Measurements from ENCODE around the gene ASNSD1.
"Not testable (repeated sequence)": the region's sequence is repeated elsewhere in the genome, so short reads cannot be mapped to it uniquely, and the experiment has no call there.

Gene ASNSD1

GRCh38 chr2:189702071-189702470, 40.8 kb downstream of the ASNSD1 start:
- Histone ChIP-seq H3K9me2 (replicated peaks; ENCODE audit: control insufficient read depth, low read length) (no peaks in the 10 kb centered on the region), H3K4me2 (ENCODE audit: low read length) (no peak overlapping the region), H3K79me2 (ENCODE audit: control insufficient read depth, low read length) (no peaks in the 10 kb centered on the region), H3K27me3 (ENCODE audit: control insufficient read depth, low read length) (no peaks in the 10 kb centered on the region), H3K4me1 (ENCODE audit: control insufficient read depth, low read length) (no peaks in the 10 kb centered on the region), H3F3A (ENCODE audit: control insufficient read depth, insufficient read depth) (no peaks in the 10 kb centered on the region), H3K4me3 (ENCODE audit: low read length) (no peak overlapping the region), H4K20me1 (ENCODE audit: control insufficient read depth, insufficient read depth, low read depth, low read length) (no peaks in the 10 kb centered on the region), H3K9me3 (ENCODE audit: control insufficient read depth, insufficient read depth, low read length) (no peaks in the 10 kb centered on the region), H3K36me3 (ENCODE audit: control insufficient read depth, low read length) (no peaks in the 10 kb centered on the region), H3K27ac (ENCODE audit: low read depth, low read length) (no peak overlapping the region)
- TF ChIP-seq EZH2phosphoT487 (IDR thresholded peaks at IDR 0.05; ENCODE audit: borderline replicate concordance, low read length): no peak
- TF ChIP-seq CTCF (IDR thresholded peaks at IDR 0.05; ENCODE audit: low read depth, low read length, poor library complexity, severe bottlenecking): no peak

- TF ChIP-seq CTCF (IDR thresholded peaks at IDR 0.05; ENCODE audit: low read depth, low read length, poor library complexity, severe bottlenecking) (no peak), EZH2phosphoT487 (IDR thresholded peaks at IDR 0.05; ENCODE audit: borderline replicate concordance, low read length) (no peak)
- Histone ChIP-seq H3K4me1 (ENCODE audit: control insufficient read depth, low read length) (no peaks in the 10 kb centered on the region), H3K4me3 (ENCODE audit: low read length) (no peak overlapping the region), H3K27ac (ENCODE audit: low read depth, low read length) (no peak overlapping the region), H3K27me3 (ENCODE audit: control insufficient read depth, low read length) (no peaks in the 10 kb centered on the region), H3K4me2 (ENCODE audit: low read length) (no peak overlapping the region), H3K9me3 (ENCODE audit: control insufficient read depth, insufficient read depth, low read length) (no peaks in the 10 kb centered on the region), H4K20me1 (ENCODE audit: control insufficient read depth, insufficient read depth, low read depth, low read length) (no peaks in the 10 kb centered on the region), H3F3A (ENCODE audit: control insufficient read depth, insufficient read depth) (no peaks in the 10 kb centered on the region), H3K36me3 (ENCODE audit: control insufficient read depth, low read length) (no peaks in the 10 kb centered on the region), H3K9me2 (replicated peaks; ENCODE audit: control insufficient read depth, low read length) (no peaks in the 10 kb centered on the region), H3K79me2 (ENCODE audit: control insufficient read depth, low read length) (no peaks in the 10 kb centered on the region)
Measured at GRCh38 chr2:189709501-189710221, 48.4 kb downstream of the ASNSD1 start.

GRCh38 chr2:189717593-189717992, 56.3 kb downstream of the ASNSD1 start:
- H3F3A ChIP-seq (ENCODE audit: control insufficient read depth, insufficient read depth); H3K27me3 ChIP-seq (ENCODE audit: control insufficient read depth, low read length); H3K79me2 ChIP-seq (ENCODE audit: control insufficient read depth, low read length); H4K20me1 ChIP-seq (ENCODE audit: control insufficient read depth, insufficient read depth, low read depth, low read length); H3K9me2 ChIP-seq (replicated peaks; ENCODE audit: control insufficient read depth, low read length); H3K36me3 ChIP-seq (ENCODE audit: control insufficient read depth, low read length); H3K27ac ChIP-seq (ENCODE audit: low read depth, low read length); H3K4me1 ChIP-seq (ENCODE audit: control insufficient read depth, low read length); H3K4me3 ChIP-seq (ENCODE audit: low read length); H3K9me3 ChIP-seq (ENCODE audit: control insufficient read depth, insufficient read depth, low read length); H3K4me2 ChIP-seq (ENCODE audit: low read length): not testable (repeated sequence)

GRCh38 chr2:189719571-189719970, 58.3 kb downstream of the ASNSD1 start:
- no peak overlapping the region for H3K4me2 ChIP-seq (ENCODE audit: low read length)
- H3K27ac ChIP-seq (ENCODE audit: low read depth, low read length): no peak overlapping the region
- TF ChIP-seq EZH2phosphoT487 (IDR thresholded peaks at IDR 0.05; ENCODE audit: borderline replicate concordance, low read length) (no peak), CTCF (IDR thresholded peaks at IDR 0.05; ENCODE audit: low read depth, low read length, poor library complexity, severe bottlenecking) (no peak)
- H3K27me3 ChIP-seq (ENCODE audit: control insufficient read depth, low read length): no peaks in the 10 kb centered on the region
- H3F3A ChIP-seq (ENCODE audit: control insufficient read depth, insufficient read depth): no peaks in the 10 kb centered on the region
- no peaks in the 10 kb centered on the region for H3K79me2 ChIP-seq (ENCODE audit: control insufficient read depth, low read length)
- no peak overlapping the region for H3K4me3 ChIP-seq (ENCODE audit: low read length)
- H3K36me3 ChIP-seq (ENCODE audit: control insufficient read depth, low read length): no peaks in the 10 kb centered on the region
- H3K9me3 ChIP-seq (ENCODE audit: control insufficient read depth, insufficient read depth, low read length): no peaks in the 10 kb centered on the region
- H4K20me1 ChIP-seq (ENCODE audit: control insufficient read depth, insufficient read depth, low read depth, low read length): no peaks in the 10 kb centered on the region
- H3K4me1 ChIP-seq (ENCODE audit: control insufficient read depth, low read length): no peaks in the 10 kb centered on the region
- H3K9me2 ChIP-seq (replicated peaks; ENCODE audit: control insufficient read depth, low read length): no peaks in the 10 kb centered on the region
